Astrocyte of the spinal cord (primary cell): ENCODE results near the gene LAIR1.
"Not testable (repeated sequence)": the region's sequence is repeated elsewhere in the genome, so short reads cannot be mapped to it uniquely, and the experiment has no call there.

Source experiments
- DNase-seq: peaks from one replicate; pipeline ENCODE4 v3.0.0; 2011; ENCODE audit warnings: low read depth, low spot score
- H3K4me3 ChIP-seq: 2 replicates; pipeline ENCODE4 v1.5.1; 2011; ENCODE audit warnings: low read depth, mild to moderate bottlenecking, low read length, moderate library complexity
- in situ Hi-C: cut with HindIII; loops from 2 replicates; pipeline ENCODE4 v1.10.0; 2017; ENCODE audit warnings: low sequenced_read_pairs
- TF ChIP-seq, protein P1 (sequence below): IDR thresholded peaks from 2 replicates; pipeline ENCODE4 v1.5.1; 2012; ENCODE audit warnings: low read depth, mild to moderate bottlenecking, low read length, inconsistent platforms

The LAIR1 gene

DNA sequence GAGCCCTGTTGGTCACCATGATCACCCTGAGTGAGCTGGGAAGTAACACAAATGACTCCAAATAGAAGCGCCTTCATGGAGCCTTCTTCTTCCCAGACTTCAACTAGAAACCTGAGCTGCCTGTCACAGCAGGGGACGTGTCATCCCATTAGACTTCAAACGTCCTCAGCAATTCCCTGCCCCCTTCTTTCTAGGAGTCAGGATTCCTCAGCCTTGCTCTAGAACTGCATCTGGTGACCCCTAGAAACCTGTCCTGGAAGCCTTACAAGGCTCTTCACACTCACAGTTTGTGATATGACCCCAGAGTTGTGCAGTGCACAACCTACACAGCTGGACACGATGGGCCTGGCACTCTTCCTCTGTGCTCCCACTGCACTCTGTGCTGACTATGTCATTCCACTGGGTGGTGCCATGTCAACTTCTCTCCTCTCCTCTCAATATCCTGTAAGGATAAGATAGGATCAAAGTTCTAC, 26.9 kb upstream of the LAIR1 start:
- DNase-seq, result no peak
- TF ChIP-seq, protein P1, sequence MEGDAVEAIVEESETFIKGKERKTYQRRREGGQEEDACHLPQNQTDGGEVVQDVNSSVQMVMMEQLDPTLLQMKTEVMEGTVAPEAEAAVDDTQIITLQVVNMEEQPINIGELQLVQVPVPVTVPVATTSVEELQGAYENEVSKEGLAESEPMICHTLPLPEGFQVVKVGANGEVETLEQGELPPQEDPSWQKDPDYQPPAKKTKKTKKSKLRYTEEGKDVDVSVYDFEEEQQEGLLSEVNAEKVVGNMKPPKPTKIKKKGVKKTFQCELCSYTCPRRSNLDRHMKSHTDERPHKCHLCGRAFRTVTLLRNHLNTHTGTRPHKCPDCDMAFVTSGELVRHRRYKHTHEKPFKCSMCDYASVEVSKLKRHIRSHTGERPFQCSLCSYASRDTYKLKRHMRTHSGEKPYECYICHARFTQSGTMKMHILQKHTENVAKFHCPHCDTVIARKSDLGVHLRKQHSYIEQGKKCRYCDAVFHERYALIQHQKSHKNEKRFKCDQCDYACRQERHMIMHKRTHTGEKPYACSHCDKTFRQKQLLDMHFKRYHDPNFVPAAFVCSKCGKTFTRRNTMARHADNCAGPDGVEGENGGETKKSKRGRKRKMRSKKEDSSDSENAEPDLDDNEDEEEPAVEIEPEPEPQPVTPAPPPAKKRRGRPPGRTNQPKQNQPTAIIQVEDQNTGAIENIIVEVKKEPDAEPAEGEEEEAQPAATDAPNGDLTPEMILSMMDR, result no peak
- in situ Hi-C loops, result no loop called here
- no peak overlapping the region for H3K4me3 ChIP-seq

DNA sequence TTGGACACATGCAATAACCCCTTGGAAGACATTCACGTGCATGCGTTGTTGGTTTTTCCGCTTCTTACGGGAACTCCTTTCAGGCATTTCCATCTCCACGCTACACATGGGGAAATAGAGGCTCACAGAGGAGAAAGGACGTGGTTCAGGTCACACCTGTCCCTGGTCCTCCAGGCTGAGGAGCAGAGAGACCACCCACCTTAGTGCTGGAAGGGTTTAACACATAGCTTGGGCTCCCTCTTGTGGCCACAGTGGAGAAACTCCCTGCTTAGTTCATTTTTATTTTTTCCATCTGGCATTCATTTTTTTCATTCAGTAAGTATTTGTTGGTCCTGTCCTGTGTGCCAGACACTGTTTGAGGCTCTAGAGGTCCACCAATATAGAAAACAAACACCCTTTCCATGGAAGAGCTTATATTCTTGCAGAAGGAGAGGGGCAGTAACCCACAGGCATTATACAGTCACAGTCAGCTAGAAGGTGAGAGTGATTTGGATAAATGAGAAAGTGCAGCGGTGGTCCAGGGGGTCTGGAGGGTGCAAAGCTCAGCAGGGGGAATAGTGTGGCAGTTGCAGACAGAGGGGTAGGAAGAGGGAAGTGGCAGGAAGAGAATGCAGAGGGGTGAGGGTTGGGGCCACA, 26.3 kb upstream of the LAIR1 start:
- TF ChIP-seq, protein P1, result peak; percentile 74
- H3K4me3 ChIP-seq, result no peak overlapping the region
- peak; percentile 53 for DNase-seq
- in situ Hi-C loops, result no loop called here

- no peak overlapping the region for H3K4me3 ChIP-seq
- no peak for DNase-seq
- in situ Hi-C loops, result no loop called here
- TF ChIP-seq, protein P1, result no peak
Measured at GRCh38 chr19:54389553-54389952, 24.8 kb upstream of the LAIR1 start.

GRCh38 chr19:54388802-54389139, 24.0 kb upstream of the LAIR1 start:
- TF ChIP-seq, protein P1, result no peak
- no peak overlapping the region for H3K4me3 ChIP-seq
- in situ Hi-C loops, result no loop called here
- DNase-seq, result no peak

DNA sequence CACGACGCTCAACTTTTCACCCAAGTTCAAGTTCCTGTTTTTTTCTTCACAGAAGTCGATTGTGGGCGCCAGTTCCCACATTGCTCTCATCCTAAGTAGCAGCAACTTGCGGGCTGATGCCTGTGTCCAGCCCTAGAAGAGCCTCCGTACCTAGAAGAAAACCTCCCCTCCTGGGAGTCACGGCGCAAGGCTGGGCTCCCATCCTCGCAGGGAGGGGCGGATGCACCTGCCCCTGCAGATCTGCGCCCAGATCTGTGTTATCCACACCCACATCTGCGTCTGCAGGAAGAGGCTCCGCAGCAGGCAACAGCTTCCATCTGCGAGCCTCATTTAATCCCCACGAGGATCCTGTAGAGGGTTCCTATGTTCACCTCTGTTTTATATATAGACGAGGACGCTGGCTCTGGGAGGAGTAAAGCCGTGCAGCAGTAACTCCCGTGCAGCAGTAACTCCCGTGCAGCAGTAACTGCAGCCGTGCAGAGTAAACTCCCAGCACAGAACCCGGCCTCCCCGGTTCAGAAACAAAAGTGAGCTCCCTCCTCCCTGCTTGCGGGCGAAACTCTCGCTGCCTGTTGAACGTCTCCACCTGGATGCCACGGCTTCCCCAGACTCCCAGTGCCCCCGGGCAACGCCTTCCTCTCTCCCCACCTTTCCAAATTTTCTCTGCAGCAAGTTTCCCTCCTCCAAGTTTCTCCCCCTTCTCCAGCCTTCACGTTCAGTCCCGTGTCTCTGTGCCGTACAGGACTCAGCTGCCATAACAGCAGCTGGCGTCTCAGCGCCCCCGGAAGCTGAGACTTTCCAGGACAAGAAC, 23.5 kb upstream of the LAIR1 start:
- H3K4me3 ChIP-seq, result no peak overlapping the region
- in situ Hi-C loops, result no loop called here

DNA sequence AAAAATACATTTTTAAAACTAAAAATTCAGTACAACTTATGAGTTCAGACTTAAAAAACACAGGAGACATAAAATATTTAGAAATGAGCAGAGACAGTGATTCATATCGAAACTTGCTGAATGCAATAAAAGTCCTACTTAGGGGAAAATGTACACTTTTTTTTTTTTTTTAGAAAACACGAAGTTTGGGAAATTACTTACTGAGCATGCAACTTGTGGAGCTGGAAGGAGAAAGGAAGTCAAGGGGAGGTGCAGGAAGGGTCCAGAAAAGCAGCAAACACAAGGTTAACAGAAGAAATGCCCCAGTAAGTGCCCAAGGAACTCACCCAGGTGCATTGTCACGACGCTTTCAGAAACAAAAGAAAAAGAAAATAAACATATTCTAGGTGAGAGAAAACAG, 18.6 kb upstream of the LAIR1 start:
- in situ Hi-C loops, result no loop called here
- no peak for DNase-seq
- TF ChIP-seq, protein P1, result no peak
- no peak overlapping the region for H3K4me3 ChIP-seq

More for the DNA sequence above, 23.5 kb upstream of the LAIR1 start:
- DNase-seq, result no peak
- TF ChIP-seq, protein P1, result no peak

GRCh38 chr19:54382041-54382440, 17.3 kb upstream of the LAIR1 start:
- DNase-seq, H3K4me3 ChIP-seq, in situ Hi-C loops: not testable (repeated sequence)
